ENCODE results near the gene LRRC8B. TPM values are rescaled to one million over a fixed set of nuclear protein-coding genes. Genes with fewer than 3 reads are reported as not detected.

Gene LRRC8B
- total RNA-seq, 1 experiment from 2014 or later = 24.2 TPM

- TF ChIP-seq TEAD1 (CRISPR knock-in tag; IDR thresholded peaks at IDR 0.05) (no peak), NFYB (CRISPR knock-in tag; conservative IDR thresholded peaks at IDR 0.05; ENCODE audit: low read depth) (no peak), ZNF281 (CRISPR knock-in tag; IDR thresholded peaks at IDR 0.05) (no peak), E2F5 (CRISPR knock-in tag; IDR thresholded peaks at IDR 0.05) (no peak), MLX (CRISPR knock-in tag; IDR thresholded peaks at IDR 0.05) (no peak), ZNF423 (CRISPR knock-in tag; IDR thresholded peaks at IDR 0.05) (no peak), EMX1 (CRISPR knock-in tag; IDR thresholded peaks at IDR 0.05) (no peak), ZNF671 (CRISPR knock-in tag; IDR thresholded peaks at IDR 0.05) (no peak), SMAD4 (CRISPR knock-in tag; IDR thresholded peaks at IDR 0.05) (no peak), SP1 (CRISPR knock-in tag; conservative IDR thresholded peaks at IDR 0.05) (no peak), ARID4B (CRISPR knock-in tag; IDR thresholded peaks at IDR 0.05; ENCODE audit: borderline replicate concordance) (no peak), ZNF317 (CRISPR knock-in tag; IDR thresholded peaks at IDR 0.05; ENCODE audit: borderline replicate concordance, low read depth) (no peak), ZNF416 (CRISPR knock-in tag; IDR thresholded peaks at IDR 0.05) (no peak)
Observed at GRCh38 chr1:89607156-89607555, 82.5 kb downstream of the LRRC8B start (continued).

GRCh38 chr1:89607586-89608318, 83.1 kb downstream of the LRRC8B start:
- DNase-seq (ENCODE audit: low spot score) = no peak
- CTCF ChIA-PET = interaction anchor here (3.0 kb wide), 1 partner anchor 155 kb away, joined by 12 read pairs; no protein-coding TSS in a partner anchor
- POLR2A ChIA-PET = interaction anchor here (0.5 kb wide), 1 partner anchor 634 kb away, joined by 3 read pairs; no protein-coding TSS in a partner anchor
- no peaks in the 10 kb centered on the region for H3K27me3 Mint-ChIP-seq (ENCODE audit: low read depth)
- H3K4me3 Mint-ChIP-seq = no peak overlapping the region
- H3K36me3 Mint-ChIP-seq = no peaks in the 10 kb centered on the region; the same call in 1 of the 2 replicates
- ATAC-seq = no peak
- TF ChIP-seq ZNF425 (CRISPR knock-in tag; conservative IDR thresholded peaks at IDR 0.05) = no peak
- no peak for TF ChIP-seq ATF6 (CRISPR knock-in tag; IDR thresholded peaks at IDR 0.05)
- no peak for TF ChIP-seq GTF2I (CRISPR knock-in tag; conservative IDR thresholded peaks at IDR 0.05)
- no peak overlapping the region for H3K27ac Mint-ChIP-seq
- peaks cover 8% of the 10 kb centered on the region for H3K4me1 Mint-ChIP-seq
- no peaks in the 10 kb centered on the region for H3K9me3 Mint-ChIP-seq

Measured in WTC11 (cell line).